NCI-H1048 (cell line): Measurements from ENCODE around the gene DNAH9.
"Not testable (repeated sequence)": the region's sequence is repeated elsewhere in the genome, so short reads cannot be mapped to it uniquely, and the experiment has no call there.

Experiments
- DNase-seq: peaks from one replicate; lab custom pipeline; 2025; lab: John Stamatoyannopoulos, UW

Gene DNAH9

GRCh38 chr17:11916091-11916490 lies 317.8 kb downstream of the DNAH9 start:
- no peak for DNase-seq

GRCh38 chr17:11917415-11917814 lies 319.1 kb downstream of the DNAH9 start:
- no peak for DNase-seq

- DNase-seq: no peak
These were observed 323.0 kb downstream of the DNAH9 start for GRCh38 chr17:11921296-11921695.

GRCh38 chr17:11922638-11923037 lies 324.4 kb downstream of the DNAH9 start:
- DNase-seq: no peak

- DNase-seq: no peak
These were observed 325.8 kb downstream of the DNAH9 start for GRCh38 chr17:11924076-11924475.

- no peak for DNase-seq
These were observed 327.2 kb downstream of the DNAH9 start for GRCh38 chr17:11925262-11926021.

- DNase-seq: no peak
These were observed 330.2 kb downstream of the DNAH9 start for GRCh38 chr17:11928436-11928835.

- DNase-seq: no peak
These were observed 334.1 kb downstream of the DNAH9 start for GRCh38 chr17:11932337-11932898.

GRCh38 chr17:11935734-11936406 lies 337.6 kb downstream of the DNAH9 start:
- no peak for DNase-seq

- DNase-seq: no peak
These were observed 342.6 kb downstream of the DNAH9 start for GRCh38 chr17:11940904-11941303.

GRCh38 chr17:11943086-11943485 lies 344.8 kb downstream of the DNAH9 start:
- DNase-seq: not testable (repeated sequence)

- DNase-seq: no peak
These were observed 345.6 kb downstream of the DNAH9 start for GRCh38 chr17:11943759-11944347.

- DNase-seq: no peak
These were observed 346.3 kb downstream of the DNAH9 start for GRCh38 chr17:11944587-11944986.

- DNase-seq: no peak
These were observed 350.5 kb downstream of the DNAH9 start for GRCh38 chr17:11948789-11949188.

GRCh38 chr17:11949571-11949970 lies 351.3 kb downstream of the DNAH9 start:
- not testable (repeated sequence) for DNase-seq

- no peak for DNase-seq
These were observed 352.7 kb downstream of the DNAH9 start for GRCh38 chr17:11950771-11951519.

- DNase-seq: no peak
These were observed 354.3 kb downstream of the DNAH9 start for GRCh38 chr17:11952610-11953009.

- no peak for DNase-seq
These were observed 355.7 kb downstream of the DNAH9 start for GRCh38 chr17:11953924-11954323.

GRCh38 chr17:11954936-11955335 lies 356.7 kb downstream of the DNAH9 start:
- DNase-seq: no peak

GRCh38 chr17:11969565-11969964 lies 371.3 kb downstream of the DNAH9 start:
- DNase-seq: no peak

GRCh38 chr17:11972741-11973140 lies 374.5 kb downstream of the DNAH9 start:
- DNase-seq: not testable (repeated sequence)

- no peak for DNase-seq
These were observed 381.5 kb downstream of the DNAH9 start for GRCh38 chr17:11979795-11980194.
